SK-N-SH treated with all-trans-retinoic acid at 6 μM for 48 hours (cell line): Measurements from ENCODE around the gene CTNNA3.

ENCODE experiments used
- ATAC-seq: fragments of 200-7000 bp; cut with Tn5 transposase; 3 replicates; pipeline ENCODE4 v1.9.1; 2020; ENCODE audit warnings: mild to moderate bottlenecking, moderate library complexity
- BACH2 ChIP-seq: fragments of 250-450 bp; sonication (Bioruptor Pico); IDR thresholded peaks from 2 replicates; pipeline ENCODE4 v1.9.0; 2021; ENCODE audit warnings: mild to moderate bottlenecking, borderline replicate concordance
- CSDC2 ChIP-seq: fragments of 250-450 bp; sonication (Bioruptor Pico); IDR thresholded peaks from 2 replicates; pipeline ENCODE4 v1.5.0; 2020; ENCODE audit warnings: mild to moderate bottlenecking, moderate library complexity
- ESRRG ChIP-seq: fragments of 250-450 bp; sonication (Bioruptor Pico); IDR thresholded peaks from 2 replicates; pipeline ENCODE4 v1.6.1; 2021; ENCODE audit warnings: mild to moderate bottlenecking
- GLIS3 ChIP-seq: fragments of 250-450 bp; sonication (Bioruptor Pico); IDR thresholded peaks from 2 replicates; pipeline ENCODE4 v1.5.0; 2020; ENCODE audit warnings: mild to moderate bottlenecking, moderate library complexity
- OSR1 ChIP-seq: fragments of 250-450 bp; sonication (Bioruptor Pico); IDR thresholded peaks from 2 replicates; pipeline ENCODE4 v1.8.0; 2022; ENCODE audit warnings: moderate library complexity, mild to moderate bottlenecking, inconsistent platforms
- PPARA ChIP-seq: fragments of 250-450 bp; sonication (Bioruptor Pico); IDR thresholded peaks from 2 replicates; pipeline ENCODE4 v1.5.0; 2020; ENCODE audit warnings: mild to moderate bottlenecking, borderline replicate concordance
- RARB ChIP-seq: fragments of 250-450 bp; sonication (Bioruptor Pico); IDR thresholded peaks from 2 replicates; pipeline ENCODE4 v1.8.0; 2021; ENCODE audit warnings: mild to moderate bottlenecking, moderate library complexity
- SNAI2 ChIP-seq: fragments of 250-450 bp; sonication (Bioruptor Pico); IDR thresholded peaks from 2 replicates; pipeline ENCODE4 v1.5.0; 2020; ENCODE audit warnings: mild to moderate bottlenecking, moderate library complexity
- ZC3H10 ChIP-seq: fragments of 250-450 bp; sonication (Bioruptor Pico); IDR thresholded peaks from 2 replicates; pipeline ENCODE4 v1.5.1; 2021; ENCODE audit warnings: mild to moderate bottlenecking, moderate library complexity
- ZFP3 ChIP-seq: fragments of 250-450 bp; sonication (Bioruptor Pico); IDR thresholded peaks from 2 replicates; pipeline ENCODE4 v1.5.0; 2020; ENCODE audit warnings: mild to moderate bottlenecking, moderate library complexity
- ZFP30 ChIP-seq: fragments of 450-650 bp; formaldehyde crosslinking; IDR thresholded peaks from 2 replicates; pipeline ENCODE4 v1.5.0; 2022; ENCODE audit warnings: mild to moderate bottlenecking, moderate library complexity
- ZNF565 ChIP-seq: fragments of 450-650 bp; formaldehyde crosslinking; conservative IDR thresholded peaks from 2 replicates; pipeline ENCODE4 v1.5.0; 2020; ENCODE audit warnings: low read depth, mild to moderate bottlenecking, moderate library complexity
- ZNF70 ChIP-seq: fragments of 450-650 bp; formaldehyde crosslinking; IDR thresholded peaks from 2 replicates; pipeline ENCODE4 v1.5.0; 2020; ENCODE audit warnings: mild to moderate bottlenecking, moderate library complexity
- ZNF8 ChIP-seq: fragments of 450-650 bp; formaldehyde crosslinking; IDR thresholded peaks from 2 replicates; pipeline ENCODE4 v1.5.0; 2020; ENCODE audit warnings: mild to moderate bottlenecking, moderate library complexity
- TF ChIP-seq, protein P1 (sequence below): fragments of 250-450 bp; sonication (Bioruptor Pico); IDR thresholded peaks from 2 replicates; pipeline ENCODE4 v1.5.1; 2020; ENCODE audit warnings: low read depth, mild to moderate bottlenecking, moderate library complexity
- TF ChIP-seq, protein P2 (sequence below): fragments of 250-450 bp; sonication (Bioruptor Pico); IDR thresholded peaks from 2 replicates; pipeline ENCODE4 v1.8.0; 2021; ENCODE audit warnings: low read depth, mild to moderate bottlenecking, moderate library complexity, borderline replicate concordance
- TF ChIP-seq, protein P3 (sequence below): fragments of 250-450 bp; sonication (Bioruptor Pico); IDR thresholded peaks from 2 replicates; pipeline ENCODE4 v1.8.0; 2020; ENCODE audit warnings: mild to moderate bottlenecking, moderate library complexity, borderline replicate concordance
- TF ChIP-seq, protein P4 (sequence below): fragments of 250-450 bp; sonication (Bioruptor Pico); IDR thresholded peaks from 2 replicates; pipeline ENCODE4 v1.5.0; 2020; ENCODE audit warnings: mild to moderate bottlenecking, moderate library complexity

Gene CTNNA3

DNA sequence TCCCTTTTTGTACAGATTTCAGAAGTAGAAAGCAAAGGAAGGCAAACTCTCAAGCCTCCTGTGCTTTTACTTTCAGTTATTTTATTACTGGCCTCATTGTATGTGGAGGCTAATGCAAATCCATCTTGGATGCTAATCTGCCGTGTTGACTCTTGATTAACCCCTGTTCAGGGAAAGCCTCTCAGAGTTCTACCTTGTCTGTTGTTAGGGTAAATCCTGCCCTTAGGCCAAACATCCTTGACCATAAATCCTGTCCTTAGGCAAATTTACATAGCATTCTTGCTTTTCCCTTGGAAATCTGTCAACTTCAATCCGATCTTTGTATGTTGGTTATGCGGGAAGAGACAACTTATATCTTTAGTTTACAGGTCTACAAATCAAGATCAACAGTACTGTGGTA, 1480.1 kb downstream of the CTNNA3 start:
- ATAC-seq, result no peak
- no peak for TF ChIP-seq BACH2
- TF ChIP-seq CSDC2, result no peak
- TF ChIP-seq GLIS3 (CRISPR knock-in tag), result no peak
- TF ChIP-seq OSR1 (CRISPR knock-in tag), result no peak
- no peak for TF ChIP-seq ZFP30 (CRISPR knock-in tag)
- TF ChIP-seq, protein P1, sequence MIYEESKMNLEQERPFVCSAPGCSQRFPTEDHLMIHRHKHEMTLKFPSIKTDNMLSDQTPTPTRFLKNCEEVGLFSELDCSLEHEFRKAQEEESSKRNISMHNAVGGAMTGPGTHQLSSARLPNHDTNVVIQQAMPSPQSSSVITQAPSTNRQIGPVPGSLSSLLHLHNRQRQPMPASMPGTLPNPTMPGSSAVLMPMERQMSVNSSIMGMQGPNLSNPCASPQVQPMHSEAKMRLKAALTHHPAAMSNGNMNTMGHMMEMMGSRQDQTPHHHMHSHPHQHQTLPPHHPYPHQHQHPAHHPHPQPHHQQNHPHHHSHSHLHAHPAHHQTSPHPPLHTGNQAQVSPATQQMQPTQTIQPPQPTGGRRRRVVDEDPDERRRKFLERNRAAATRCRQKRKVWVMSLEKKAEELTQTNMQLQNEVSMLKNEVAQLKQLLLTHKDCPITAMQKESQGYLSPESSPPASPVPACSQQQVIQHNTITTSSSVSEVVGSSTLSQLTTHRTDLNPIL, result no peak

DNA sequence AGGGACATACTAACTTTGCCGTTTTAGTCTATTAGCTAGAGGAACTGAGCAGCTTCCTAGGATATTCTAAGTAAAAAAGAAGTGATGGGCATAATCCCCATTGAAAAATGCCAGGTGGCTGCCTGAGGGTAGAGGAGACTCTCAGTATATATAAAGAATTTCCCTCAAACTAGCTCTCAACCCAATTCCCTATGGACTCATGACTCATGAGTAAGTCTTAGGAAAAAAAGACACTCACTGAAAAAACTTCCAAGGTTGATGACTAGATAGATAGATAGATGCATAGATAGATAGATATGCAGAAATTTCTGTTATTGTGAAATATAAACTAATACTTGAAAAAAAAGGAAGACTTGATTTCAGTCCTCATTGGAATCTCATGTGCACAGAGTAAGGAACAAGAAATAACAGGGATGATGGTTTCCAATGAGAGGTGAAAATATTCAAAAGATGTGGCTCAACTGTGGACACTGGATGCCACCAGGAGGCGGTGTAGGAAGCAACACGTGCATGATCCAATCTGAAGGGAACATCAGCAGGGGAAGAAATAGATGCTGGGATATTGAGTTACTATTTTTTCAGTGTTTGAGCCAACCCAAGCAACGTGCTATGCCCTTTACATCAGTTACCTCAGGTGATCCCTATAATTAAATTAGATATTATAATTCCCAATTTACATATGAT, 1481.1 kb downstream of the CTNNA3 start:
- TF ChIP-seq ZNF70 (no peak), ZFP3 (CRISPR knock-in tag) (no peak)
- no peak for ATAC-seq

DNA sequence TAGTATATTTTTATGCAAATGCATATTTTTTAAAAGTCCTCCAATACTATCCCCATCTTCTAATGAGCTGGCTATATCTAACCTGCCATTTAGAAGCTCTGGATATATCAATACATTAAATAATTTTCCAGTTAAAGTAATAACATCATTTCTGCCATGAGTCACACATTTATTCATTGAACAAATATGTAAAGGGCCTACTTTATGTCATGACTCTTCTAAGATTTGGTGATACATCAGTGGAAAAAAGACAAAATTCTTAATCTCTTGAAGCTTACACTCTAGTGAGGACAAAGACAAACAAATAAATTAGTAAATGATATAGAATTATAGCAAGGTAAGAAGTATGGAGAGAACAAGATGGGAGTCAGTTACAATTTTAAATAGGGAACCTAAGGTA, 1487.0 kb downstream of the CTNNA3 start:
- no peak for ATAC-seq
- TF ChIP-seq RARB (CRISPR knock-in tag) (no peak), ZNF565 (CRISPR knock-in tag) (no peak), ZNF8 (no peak), ESRRG (CRISPR knock-in tag) (no peak)
- TF ChIP-seq, protein P2, sequence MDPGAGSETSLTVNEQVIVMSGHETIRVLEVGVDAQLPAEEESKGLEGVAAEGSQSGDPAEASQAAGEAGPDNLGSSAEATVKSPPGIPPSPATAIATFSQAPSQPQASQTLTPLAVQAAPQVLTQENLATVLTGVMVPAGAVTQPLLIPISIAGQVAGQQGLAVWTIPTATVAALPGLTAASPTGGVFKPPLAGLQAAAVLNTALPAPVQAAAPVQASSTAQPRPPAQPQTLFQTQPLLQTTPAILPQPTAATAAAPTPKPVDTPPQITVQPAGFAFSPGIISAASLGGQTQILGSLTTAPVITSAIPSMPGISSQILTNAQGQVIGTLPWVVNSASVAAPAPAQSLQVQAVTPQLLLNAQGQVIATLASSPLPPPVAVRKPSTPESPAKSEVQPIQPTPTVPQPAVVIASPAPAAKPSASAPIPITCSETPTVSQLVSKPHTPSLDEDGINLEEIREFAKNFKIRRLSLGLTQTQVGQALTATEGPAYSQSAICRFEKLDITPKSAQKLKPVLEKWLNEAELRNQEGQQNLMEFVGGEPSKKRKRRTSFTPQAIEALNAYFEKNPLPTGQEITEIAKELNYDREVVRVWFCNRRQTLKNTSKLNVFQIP, result no peak
- TF ChIP-seq, protein P1, result no peak
- TF ChIP-seq, protein P3, sequence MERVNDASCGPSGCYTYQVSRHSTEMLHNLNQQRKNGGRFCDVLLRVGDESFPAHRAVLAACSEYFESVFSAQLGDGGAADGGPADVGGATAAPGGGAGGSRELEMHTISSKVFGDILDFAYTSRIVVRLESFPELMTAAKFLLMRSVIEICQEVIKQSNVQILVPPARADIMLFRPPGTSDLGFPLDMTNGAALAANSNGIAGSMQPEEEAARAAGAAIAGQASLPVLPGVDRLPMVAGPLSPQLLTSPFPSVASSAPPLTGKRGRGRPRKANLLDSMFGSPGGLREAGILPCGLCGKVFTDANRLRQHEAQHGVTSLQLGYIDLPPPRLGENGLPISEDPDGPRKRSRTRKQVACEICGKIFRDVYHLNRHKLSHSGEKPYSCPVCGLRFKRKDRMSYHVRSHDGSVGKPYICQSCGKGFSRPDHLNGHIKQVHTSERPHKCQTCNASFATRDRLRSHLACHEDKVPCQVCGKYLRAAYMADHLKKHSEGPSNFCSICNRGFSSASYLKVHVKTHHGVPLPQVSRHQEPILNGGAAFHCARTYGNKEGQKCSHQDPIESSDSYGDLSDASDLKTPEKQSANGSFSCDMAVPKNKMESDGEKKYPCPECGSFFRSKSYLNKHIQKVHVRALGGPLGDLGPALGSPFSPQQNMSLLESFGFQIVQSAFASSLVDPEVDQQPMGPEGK (CRISPR knock-in tag), result no peak

DNA sequence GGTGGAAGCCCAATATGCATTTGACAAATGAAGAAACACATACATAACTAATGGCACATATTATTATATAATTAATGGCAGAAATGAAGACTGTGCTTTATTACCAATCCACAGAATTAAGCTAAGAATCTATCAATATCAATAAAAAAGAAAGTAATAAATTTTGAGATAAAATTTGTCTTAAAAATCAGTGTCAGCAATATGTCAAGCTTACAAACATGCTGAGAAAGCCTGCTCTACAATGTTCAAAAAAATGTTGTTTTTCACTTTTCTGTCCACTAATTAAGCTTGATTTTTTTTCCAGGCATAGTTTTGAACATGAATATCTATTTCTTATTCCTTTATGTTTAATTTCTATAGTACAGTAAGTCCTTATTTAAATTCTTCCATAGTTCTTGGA, 1491.2 kb downstream of the CTNNA3 start:
- ATAC-seq, result no peak
- no peak for TF ChIP-seq SNAI2 (CRISPR knock-in tag)
- TF ChIP-seq, protein P2, result no peak
- TF ChIP-seq ZC3H10 (CRISPR knock-in tag), result no peak
- no peak for TF ChIP-seq PPARA (CRISPR knock-in tag)
- no peak for TF ChIP-seq ZFP30 (CRISPR knock-in tag)
- TF ChIP-seq, protein P4, sequence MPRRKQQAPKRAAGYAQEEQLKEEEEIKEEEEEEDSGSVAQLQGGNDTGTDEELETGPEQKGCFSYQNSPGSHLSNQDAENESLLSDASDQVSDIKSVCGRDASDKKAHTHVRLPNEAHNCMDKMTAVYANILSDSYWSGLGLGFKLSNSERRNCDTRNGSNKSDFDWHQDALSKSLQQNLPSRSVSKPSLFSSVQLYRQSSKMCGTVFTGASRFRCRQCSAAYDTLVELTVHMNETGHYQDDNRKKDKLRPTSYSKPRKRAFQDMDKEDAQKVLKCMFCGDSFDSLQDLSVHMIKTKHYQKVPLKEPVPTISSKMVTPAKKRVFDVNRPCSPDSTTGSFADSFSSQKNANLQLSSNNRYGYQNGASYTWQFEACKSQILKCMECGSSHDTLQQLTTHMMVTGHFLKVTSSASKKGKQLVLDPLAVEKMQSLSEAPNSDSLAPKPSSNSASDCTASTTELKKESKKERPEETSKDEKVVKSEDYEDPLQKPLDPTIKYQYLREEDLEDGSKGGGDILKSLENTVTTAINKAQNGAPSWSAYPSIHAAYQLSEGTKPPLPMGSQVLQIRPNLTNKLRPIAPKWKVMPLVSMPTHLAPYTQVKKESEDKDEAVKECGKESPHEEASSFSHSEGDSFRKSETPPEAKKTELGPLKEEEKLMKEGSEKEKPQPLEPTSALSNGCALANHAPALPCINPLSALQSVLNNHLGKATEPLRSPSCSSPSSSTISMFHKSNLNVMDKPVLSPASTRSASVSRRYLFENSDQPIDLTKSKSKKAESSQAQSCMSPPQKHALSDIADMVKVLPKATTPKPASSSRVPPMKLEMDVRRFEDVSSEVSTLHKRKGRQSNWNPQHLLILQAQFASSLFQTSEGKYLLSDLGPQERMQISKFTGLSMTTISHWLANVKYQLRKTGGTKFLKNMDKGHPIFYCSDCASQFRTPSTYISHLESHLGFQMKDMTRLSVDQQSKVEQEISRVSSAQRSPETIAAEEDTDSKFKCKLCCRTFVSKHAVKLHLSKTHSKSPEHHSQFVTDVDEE, result no peak
